Cardiac muscle cell (in vitro differentiated cells and primary cell): ENCODE measurements around the gene TNXB. TPM values are rescaled to one million over a fixed set of nuclear protein-coding genes. Genes with fewer than 3 reads are reported as not detected.
"Not testable (repeated sequence)": the region's sequence is repeated elsewhere in the genome, so short reads cannot be mapped to it uniquely, and the experiment has no call there.

ENCODE experiments used
- DNase-seq, 2 donors: peaks; one replicate each; pipeline versions ENCODE4 v3.0.0 to v3.0.0-alpha.2; 2010 to 2017; ENCODE audit warnings: low read depth in 1 of 2, low spot score in 1 of 2
- H3K27ac ChIP-seq: fragments of 200-600 bp; sonication (generic); 2 replicates; pipeline ENCODE4 v1.5.1; 2016
- H3K27me3 ChIP-seq: fragments of 200-600 bp; sonication (generic); 2 replicates; pipeline ENCODE4 v1.6.0; 2016; ENCODE audit warnings: control low read depth
- H3K36me3 ChIP-seq: fragments of 200-600 bp; sonication (generic); 2 replicates; pipeline ENCODE4 v1.5.1; 2016; ENCODE audit warnings: control low read depth
- H3K4me1 ChIP-seq: fragments of 200-600 bp; sonication (generic); 2 replicates; pipeline ENCODE4 v1.8.1; 2017; ENCODE audit warnings: low read depth, mild to moderate bottlenecking, mixed run types
- H3K4me3 ChIP-seq: fragments of 200-600 bp; sonication (generic); 2 replicates; pipeline ENCODE4 v1.5.1; 2016; ENCODE audit warnings: mild to moderate bottlenecking
- H3K9me3 ChIP-seq: fragments of 200-600 bp; sonication (generic); 2 replicates; pipeline ENCODE4 v1.5.1; 2017; ENCODE audit warnings: low read depth, mild to moderate bottlenecking, control low read depth
- polyA plus RNA-seq: library from polyadenylated mRNA; unstranded; fragments of >200 nt; fragmentation: Nextera tagmentation; extraction: Ambion mirVana; gene quantifications from 2 replicates; pipeline ENCODE4 v1.2.1, GENCODE V29; 2016
- total RNA-seq: library from RNA; depleted of rRNA; stranded (reverse); fragments of >200 nt; gene quantifications from 2 replicates; pipeline ENCODE4 v1.2.3, GENCODE V29; 2016
- TF ChIP-seq, protein P1 (sequence below): IDR thresholded peaks from 2 replicates; pipeline ENCODE4 v1.5.1; 2012; ENCODE audit warnings: low read depth, mild to moderate bottlenecking, low read length

TNXB gene
- total and polyA plus RNA-seq, 2 experiments from 2014 or later, result 0.92 to 9.3 TPM

DNA sequence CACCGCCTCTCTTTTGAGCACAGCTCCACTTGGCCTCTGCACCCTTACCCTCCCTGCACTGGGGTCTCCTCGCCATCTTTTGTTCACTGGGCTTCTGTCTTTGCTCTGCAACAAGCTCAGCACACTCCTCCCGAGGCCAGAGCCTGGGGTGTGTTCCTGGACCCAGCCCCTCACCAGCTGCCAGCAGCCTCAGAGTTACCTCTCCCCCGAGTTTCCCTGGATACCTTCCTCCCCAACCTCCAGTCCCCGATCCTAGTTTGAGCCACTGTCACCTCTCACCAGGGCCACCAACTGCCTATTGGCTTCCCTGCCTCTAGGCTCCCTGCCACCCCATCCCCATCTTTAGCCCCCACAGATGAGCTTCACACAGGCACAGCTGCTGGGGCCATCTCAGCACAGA is 58.6 kb downstream of the TNXB start:
- Histone ChIP-seq H3K4me1 (no peaks in the 10 kb centered on the region), H3K36me3 (no peaks in the 10 kb centered on the region), H3K27me3 (no peaks in the 10 kb centered on the region), H3K27ac (no peak overlapping the region), H3K9me3 (no peaks in the 10 kb centered on the region), H3K4me3 (no peak overlapping the region)
- no peak for DNase-seq
- TF ChIP-seq, protein P1, sequence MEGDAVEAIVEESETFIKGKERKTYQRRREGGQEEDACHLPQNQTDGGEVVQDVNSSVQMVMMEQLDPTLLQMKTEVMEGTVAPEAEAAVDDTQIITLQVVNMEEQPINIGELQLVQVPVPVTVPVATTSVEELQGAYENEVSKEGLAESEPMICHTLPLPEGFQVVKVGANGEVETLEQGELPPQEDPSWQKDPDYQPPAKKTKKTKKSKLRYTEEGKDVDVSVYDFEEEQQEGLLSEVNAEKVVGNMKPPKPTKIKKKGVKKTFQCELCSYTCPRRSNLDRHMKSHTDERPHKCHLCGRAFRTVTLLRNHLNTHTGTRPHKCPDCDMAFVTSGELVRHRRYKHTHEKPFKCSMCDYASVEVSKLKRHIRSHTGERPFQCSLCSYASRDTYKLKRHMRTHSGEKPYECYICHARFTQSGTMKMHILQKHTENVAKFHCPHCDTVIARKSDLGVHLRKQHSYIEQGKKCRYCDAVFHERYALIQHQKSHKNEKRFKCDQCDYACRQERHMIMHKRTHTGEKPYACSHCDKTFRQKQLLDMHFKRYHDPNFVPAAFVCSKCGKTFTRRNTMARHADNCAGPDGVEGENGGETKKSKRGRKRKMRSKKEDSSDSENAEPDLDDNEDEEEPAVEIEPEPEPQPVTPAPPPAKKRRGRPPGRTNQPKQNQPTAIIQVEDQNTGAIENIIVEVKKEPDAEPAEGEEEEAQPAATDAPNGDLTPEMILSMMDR, result no peak

DNA sequence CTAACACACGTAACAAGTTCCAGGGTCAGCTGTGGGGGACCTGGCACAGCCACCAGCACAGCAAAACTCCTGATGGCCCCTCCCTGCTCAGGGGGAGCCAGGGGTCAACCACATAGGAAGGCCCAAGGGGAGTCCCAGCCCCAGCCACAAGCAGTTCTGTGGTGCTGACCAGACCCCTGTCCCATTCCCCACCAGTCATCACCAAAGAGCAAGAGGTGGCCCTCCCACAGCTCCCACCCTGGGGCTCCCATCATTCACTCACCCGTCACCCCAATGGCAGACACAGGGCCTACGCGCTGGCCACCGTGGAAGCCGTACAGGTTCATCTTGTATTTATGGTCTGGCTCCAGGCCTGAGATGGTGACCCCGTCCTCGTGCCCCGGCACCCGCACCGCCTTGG is 59.4 kb downstream of the TNXB start:
- H3K27ac ChIP-seq, H3K4me1 ChIP-seq, H3K27me3 ChIP-seq, H3K9me3 ChIP-seq, H3K4me3 ChIP-seq, DNase-seq, H3K36me3 ChIP-seq: not testable (repeated sequence)

DNA sequence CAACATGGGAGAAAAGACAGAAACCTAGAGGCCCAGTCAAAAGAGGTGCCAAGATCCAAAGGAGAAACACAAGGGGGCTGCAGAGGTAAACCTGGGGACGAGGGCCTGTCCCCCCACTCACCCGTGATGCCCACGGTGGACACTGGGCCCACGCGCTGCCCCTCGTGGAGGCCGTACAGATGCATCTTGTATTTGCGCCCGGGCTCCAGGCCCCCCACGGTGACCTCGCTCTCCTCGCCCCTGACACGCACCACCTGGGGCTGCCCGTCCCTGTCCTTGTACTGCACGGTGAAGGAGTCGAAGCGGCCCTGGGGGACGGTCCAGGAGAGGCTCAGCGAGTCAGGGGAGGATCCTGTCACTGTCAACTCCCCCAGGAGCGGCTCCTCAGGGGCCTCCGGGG is 60.0 kb downstream of the TNXB start:
- H3K27ac ChIP-seq, H3K4me3 ChIP-seq, DNase-seq, H3K36me3 ChIP-seq, H3K27me3 ChIP-seq, H3K4me1 ChIP-seq, H3K9me3 ChIP-seq: not testable (repeated sequence)

DNA sequence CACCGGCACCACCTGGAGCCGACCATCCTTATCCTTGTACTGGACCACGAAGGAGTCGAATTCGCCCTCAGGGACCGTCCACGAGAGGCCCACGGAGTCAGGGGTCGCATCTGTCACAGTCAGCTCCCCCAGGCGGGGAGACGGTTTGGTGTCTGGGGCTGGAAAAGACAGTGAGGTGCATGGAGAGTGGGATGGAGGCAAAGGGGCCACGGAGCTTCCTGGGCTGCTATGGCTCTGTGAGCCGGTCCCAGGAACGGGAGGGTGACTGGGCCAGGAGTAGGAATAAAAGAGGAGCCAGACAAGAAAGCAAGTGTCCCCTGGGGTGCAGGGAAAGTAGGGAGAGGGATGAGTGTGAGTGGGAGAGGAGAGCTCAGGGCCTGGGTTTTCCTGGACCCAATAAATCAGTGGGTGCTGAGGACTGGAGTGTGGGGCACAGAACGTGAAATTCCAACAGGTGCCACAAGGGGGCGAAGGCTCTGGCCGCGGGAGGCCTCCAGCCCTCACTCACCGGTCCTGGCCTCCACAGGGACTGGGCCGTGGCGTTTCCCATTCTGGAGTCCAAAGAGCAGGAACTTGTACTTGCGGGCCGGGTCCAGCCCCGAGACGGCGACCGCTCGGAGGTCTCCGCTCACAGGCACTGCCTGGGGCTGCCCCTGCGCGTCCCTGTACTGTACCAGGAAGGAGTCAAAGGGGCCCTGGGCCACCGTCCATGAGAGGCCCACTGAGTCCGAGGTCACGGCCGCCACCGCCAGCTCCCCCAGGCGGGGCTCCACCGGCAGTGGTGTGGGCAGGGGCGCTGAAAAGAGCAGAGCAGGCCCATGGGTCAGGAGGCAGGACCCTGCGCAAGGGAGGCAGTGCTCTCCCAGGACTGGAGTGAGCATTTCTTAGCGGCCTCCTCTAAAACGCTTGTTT is 61.0 kb downstream of the TNXB start:
- DNase-seq, result peak; percentile 71 to 73
- no peak overlapping the region for H3K27ac ChIP-seq
- no peaks in the 10 kb centered on the region for H3K4me1 ChIP-seq
- H3K36me3 ChIP-seq, result no peaks in the 10 kb centered on the region
- no peaks in the 10 kb centered on the region for H3K9me3 ChIP-seq
- H3K27me3 ChIP-seq, result no peaks in the 10 kb centered on the region
- TF ChIP-seq, protein P1, result peak; percentile 76
- H3K4me3 ChIP-seq, result no peak overlapping the region

DNA sequence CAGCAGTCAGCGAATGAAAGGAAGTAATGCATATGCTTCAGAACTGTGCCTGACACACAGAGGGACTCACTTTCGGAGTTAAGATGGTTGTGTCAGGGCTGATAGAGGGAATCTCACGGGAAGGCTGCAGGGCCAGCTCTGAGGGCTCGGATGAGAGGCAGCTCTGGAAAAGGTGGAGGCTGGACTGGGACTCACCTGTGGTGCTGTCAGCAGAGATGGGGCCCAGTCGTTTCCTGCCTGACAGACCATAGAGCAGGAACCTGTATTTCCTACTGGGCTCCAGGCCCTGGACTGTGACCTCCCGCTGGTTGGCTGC is 61.6 kb downstream of the TNXB start:
- TF ChIP-seq, protein P1, result no peak
- Histone ChIP-seq H3K36me3 (no peaks in the 10 kb centered on the region), H3K4me3 (no peak overlapping the region), H3K4me1 (no peaks in the 10 kb centered on the region), H3K27me3 (no peaks in the 10 kb centered on the region), H3K9me3 (no peaks in the 10 kb centered on the region), H3K27ac (no peak overlapping the region)
- DNase-seq, result no peak

DNA sequence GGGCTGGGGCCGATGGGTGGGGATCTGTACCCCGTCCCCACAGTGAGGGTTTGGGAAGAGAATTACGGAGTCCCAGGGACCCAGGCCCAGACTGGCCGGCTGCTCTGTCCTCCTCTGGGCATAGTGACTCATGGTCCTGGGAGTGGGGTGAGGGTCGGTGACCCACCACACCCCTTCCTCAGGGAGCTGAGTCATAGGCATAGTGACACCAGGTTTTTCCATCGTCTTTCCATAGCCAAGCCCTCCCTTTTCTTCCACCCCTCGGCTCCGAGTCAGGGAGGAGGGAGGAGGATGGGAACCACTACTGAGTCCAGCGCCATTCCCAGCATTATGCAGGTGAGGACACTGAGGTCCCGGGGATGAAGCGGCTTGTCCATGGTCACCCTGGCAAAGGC is 62.1 kb downstream of the TNXB start:
- peak in 1 of 2 donors; percentile 22 for DNase-seq

More for the DNA sequence above, 62.1 kb downstream of the TNXB start:
- TF ChIP-seq, protein P1, result no peak
- Histone ChIP-seq H3K27me3 (no peaks in the 10 kb centered on the region), H3K4me3 (no peak overlapping the region), H3K36me3 (no peaks in the 10 kb centered on the region), H3K9me3 (no peaks in the 10 kb centered on the region), H3K4me1 (no peaks in the 10 kb centered on the region), H3K27ac (no peak overlapping the region)
